Tibial nerve (tissue), 3 donors: ENCODE data around the gene ZSCAN31.

Experiments
- CTCF ChIP-seq, 5 experiments: fragments of 200-600 bp in 3 of 5; fragments of 450-650 bp in 2 of 5; sonication (generic) in 3 of 5; IDR thresholded peaks; one replicate each; pipeline ENCODE4 v1.5.1; 2016 to 2019; ENCODE audit warnings: antibody characterized with exemption in 5 of 5, mild to moderate bottlenecking in 3 of 5, moderate library complexity in 2 of 5
- POLR2A ChIP-seq, 2 donors: fragments of 450-650 bp; IDR thresholded peaks; one replicate each; pipeline ENCODE4 v1.6.1; 2017; ENCODE audit warnings: antibody characterized with exemption in 2 of 2, mild to moderate bottlenecking in 2 of 2, moderate library complexity in 2 of 2

GRCh38 chr6:28371706-28372451 lies 35.9 kb upstream of the ZSCAN31 start:
- TF ChIP-seq CTCF (IDR thresholded peaks at IDR 0.05) (no peak), POLR2A (IDR thresholded peaks at IDR 0.05) (no peak)
